NCI-H1048 (cell line): ENCODE measurements around the gene SETD3.

Experiments
- DNase-seq: peaks from one replicate; lab custom pipeline; 2025; lab: John Stamatoyannopoulos, UW

The SETD3 gene

DNA sequence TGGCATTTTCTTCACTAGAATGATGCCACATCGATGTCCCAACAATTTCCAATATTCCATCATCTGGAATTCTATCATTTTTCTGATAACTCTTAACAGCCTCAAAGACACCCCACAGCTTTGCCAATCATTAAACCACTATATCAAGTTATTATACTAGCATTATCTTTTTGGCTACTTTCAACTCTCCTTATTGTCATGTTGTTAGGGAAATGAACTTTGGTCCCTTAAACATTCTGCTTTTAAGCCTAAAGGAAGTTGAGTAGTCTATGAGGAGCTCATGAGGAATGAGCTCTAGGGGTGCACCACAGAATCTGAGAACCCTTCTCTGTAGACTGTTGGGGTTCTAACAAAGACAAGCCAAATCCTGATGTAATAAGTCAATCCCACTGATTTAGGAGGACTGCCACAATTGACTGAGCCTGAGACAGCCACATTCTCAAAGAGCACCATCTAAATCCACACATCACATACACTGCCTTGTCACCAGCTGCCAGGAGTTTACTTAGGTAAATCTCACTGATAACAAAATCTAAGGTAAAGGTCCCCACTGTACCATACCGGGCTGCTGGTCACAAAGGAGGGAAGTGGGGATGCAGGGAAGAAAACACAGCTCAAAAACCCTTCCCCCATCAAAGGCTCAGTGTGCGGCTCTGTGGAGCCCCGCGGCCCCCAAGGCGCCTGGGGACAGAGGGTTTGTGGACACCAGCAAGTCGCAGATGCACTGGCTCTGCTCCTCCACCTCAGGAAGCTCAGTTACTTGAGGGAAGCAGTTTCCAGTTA is 58.2 kb downstream of the SETD3 start:
- DNase-seq, result no peak

DNA sequence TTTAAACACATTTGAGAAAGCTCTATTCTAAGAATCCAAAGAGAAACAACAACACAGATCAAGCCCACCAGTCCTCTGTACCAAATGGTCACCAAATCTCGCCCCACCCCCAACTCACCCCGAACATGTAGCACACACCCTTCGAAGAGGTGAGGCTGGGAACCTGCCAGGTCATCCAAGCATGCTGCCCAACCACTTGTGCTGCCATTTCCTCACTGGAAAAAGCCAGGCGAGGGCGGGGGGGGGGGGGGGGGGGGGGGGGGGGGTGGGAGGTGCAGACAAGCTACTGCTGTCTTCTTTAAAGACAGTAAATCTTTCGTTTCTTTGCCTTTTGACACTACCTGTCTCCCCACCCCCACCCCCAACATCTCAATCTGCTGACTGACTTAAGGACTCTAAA is 59.9 kb downstream of the SETD3 start:
- DNase-seq, result no peak

DNA sequence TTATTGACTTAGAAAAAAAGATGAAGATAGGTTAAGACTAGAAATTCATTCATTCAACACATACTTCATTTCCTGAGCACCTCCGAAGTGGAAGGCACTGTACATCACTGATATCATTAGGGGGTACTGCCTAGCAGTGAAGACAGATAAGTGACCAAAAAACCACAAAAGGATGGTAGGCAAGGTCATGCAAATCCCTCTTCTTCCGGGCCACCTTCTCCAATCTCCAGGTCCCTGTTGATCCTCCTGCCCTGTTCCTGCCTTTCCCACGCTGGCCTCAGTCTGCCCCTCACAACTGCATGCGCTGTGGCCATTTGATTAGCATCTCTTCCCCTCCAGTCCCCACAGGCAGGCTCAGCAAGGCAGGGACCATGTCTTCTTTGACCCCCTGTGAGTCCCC is 60.8 kb downstream of the SETD3 start:
- no peak for DNase-seq

DNA sequence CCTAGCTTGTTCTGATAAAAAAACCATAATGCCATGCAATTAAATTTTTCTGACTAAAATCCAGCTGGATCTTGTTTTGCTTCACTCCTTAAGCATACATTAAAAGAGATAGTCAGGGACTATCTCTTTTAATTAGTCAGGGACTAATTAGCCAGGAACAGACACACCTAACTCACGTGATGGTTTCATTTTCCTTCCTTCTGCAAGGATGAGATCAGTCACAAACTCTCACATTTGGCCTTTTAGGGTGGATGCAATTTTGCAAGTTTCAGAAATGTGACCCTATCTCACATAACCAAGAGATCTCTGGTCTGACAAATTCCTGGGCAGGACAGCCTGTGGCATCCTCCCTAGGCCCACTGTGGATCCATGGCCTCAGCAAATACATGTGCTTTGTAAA is 62.4 kb downstream of the SETD3 start:
- no peak for DNase-seq

GRCh38 chr14:99416909-99417308 is 63.8 kb downstream of the SETD3 start:
- no peak for DNase-seq

DNA sequence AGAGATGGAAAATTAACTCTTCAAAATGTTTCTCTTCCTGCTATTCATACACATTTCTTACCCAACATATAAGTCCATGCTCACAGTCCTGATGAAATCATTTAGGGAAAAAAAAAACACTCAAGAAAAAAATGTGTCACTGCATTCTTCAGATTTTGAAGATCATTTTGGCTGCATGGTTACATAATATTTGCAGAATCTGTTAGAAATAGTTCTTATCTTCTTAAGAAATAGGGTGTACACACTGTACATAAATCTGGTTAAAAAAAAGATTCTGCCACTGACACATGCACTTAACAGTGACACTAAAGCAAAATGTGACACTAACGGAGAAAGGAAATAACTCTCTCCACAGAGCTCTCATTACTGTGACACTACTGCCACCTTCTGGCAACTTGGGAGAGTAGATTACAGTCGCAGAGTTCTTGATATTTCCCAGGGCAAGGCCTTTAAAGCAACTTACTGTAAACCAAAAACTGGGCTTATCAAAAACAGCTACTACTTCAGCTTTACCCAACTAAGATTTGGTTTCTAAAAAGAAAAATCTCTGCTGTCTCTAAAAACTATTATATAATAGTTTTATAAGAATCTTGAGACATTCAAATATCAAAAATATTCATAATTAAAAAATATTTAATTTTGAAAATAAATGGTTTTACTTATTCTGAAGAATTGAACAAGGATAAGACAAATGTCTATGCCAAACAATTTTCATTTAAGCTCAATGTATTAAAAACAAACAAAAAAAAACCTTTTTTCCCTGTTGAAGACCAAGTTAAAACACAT is 65.0 kb downstream of the SETD3 start:
- peak; percentile 34 for DNase-seq

DNA sequence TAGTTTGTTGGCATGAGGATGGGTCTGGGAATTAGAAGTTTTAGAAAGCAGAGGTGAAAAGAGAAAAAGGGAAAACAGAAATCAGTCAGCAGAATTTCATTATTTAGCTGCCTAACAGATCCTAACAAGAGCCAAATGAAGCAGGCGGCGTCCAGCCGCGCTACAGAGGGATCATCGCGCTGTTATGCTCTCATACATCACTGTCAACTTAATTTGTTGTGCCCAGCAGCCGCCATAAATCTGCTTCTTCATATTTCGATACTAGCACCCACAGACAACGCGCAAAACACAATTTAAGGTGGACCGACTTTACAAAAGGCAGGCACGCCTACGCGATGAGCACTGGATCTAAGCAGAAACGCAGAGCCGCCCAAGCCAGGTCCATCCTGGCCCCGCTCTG is 66.7 kb downstream of the SETD3 start:
- no peak for DNase-seq

DNA sequence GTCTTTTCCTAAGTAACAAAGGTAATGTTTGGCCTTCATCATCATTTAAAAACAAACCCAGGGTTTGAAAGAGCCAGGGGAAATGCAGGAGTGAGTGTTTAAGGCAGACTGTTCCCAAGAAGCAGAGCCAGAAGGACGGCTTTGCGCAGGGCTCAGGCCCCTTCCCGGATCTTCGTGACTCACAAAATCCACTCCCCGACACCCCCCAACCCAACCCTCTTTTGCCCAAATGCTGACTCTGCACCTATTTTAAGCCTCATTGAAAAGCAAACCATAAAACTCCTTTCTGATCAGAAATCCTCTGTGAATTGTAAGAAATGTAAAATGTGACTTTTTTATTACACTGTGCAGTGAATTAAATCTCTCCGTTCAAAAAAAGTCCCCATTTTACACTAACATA is 67.5 kb downstream of the SETD3 start:
- DNase-seq, result no peak

GRCh38 chr14:99412117-99413061 is 68.3 kb downstream of the SETD3 start:
- no peak for DNase-seq

- DNase-seq, result no peak
Observed at GRCh38 chr14:99410019-99410418, 70.6 kb downstream of the SETD3 start.

DNA sequence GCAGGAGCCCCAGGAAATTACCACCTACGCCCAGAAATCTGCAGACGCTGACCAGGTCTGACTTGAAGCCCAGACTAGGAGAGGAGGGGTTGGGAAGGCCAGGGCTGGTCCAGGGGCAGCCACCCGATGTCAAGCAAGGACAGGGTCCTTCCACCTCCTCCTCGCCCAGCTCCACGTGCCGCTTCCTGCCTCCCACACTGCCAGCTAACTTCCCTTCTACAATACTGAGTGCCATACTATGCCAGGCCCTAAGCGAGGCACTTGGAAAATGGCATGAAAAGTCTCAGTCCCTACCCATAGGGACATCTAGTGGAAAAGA is 71.7 kb downstream of the SETD3 start:
- DNase-seq, result no peak

DNA sequence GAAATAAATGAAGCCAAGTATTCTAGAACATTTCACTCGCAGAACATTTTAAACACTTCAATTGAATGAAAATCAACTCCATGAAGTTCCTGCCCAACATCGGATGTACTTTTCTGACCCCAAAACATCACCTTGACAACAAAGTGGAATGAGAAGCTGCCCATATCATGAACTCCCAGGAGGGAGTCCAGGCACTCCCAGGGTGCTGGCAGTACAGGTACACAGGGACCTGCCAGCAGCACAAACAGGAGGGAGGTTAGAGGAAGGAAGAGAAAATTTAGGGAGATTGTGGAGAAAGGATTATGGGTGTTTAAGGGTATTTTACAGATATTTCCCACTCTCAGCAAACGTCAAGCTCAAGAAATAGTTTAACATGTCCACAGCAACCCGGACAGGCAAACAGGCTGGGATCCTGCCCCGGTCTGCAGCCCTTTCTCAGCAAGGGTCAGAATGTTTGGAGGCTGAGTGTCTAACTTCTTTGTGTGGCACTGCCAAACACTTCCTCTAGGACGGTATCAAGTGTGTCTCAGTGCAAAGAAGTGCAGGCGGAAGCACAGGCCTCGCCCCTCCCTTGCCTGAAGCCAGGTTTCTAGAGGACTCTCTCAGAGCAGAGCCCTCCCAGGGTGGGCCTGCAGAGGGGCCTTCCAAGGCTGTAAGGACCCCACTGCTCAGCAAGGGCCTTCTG is 72.2 kb downstream of the SETD3 start:
- DNase-seq, result no peak

- DNase-seq, result no peak
Observed at GRCh38 chr14:99407416-99407815, 73.2 kb downstream of the SETD3 start.

- DNase-seq, result no peak
Observed at GRCh38 chr14:99402950-99403349, 77.7 kb downstream of the SETD3 start.

DNA sequence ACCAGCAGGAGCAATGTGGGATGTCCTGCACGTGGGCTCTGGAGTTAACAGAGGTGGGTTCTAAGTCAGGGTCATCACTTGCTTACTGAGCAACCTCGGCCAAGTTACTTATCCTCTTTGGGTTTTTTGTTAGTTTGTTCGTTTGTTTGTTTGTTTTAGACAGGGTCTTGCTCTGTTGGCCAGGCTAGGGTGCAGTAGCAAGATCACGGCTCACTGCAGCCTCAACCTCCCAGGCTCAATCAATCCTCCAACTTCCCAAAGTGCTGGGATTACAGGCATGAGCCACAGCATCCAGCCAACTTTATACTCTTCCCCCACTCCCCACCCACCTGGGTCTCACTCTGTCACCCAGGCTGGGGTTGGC is 78.4 kb downstream of the SETD3 start:
- no peak for DNase-seq

- DNase-seq, result no peak
Observed at GRCh38 chr14:99401621-99402284, 78.9 kb downstream of the SETD3 start.

GRCh38 chr14:99401211-99401610 is 79.4 kb downstream of the SETD3 start:
- no peak for DNase-seq

DNA sequence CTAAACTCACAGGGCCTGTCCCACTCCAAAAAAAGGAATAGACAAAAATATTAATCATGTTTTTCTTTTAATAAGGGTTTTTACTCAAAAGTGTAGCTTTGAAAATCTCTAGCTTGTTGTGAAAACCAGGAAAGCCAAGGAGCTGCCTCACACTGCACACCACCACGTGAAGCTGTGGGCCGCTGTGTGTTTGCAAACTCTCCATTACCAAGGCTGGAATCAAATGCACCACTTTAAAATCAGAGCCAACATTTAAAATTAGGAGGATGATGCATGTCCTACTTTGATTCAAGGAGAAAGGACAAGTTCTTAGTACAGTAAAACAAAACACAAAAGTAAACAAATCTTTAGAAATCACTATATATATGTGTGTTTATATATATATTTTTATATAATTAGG is 83.0 kb downstream of the SETD3 start:
- DNase-seq, result no peak

DNA sequence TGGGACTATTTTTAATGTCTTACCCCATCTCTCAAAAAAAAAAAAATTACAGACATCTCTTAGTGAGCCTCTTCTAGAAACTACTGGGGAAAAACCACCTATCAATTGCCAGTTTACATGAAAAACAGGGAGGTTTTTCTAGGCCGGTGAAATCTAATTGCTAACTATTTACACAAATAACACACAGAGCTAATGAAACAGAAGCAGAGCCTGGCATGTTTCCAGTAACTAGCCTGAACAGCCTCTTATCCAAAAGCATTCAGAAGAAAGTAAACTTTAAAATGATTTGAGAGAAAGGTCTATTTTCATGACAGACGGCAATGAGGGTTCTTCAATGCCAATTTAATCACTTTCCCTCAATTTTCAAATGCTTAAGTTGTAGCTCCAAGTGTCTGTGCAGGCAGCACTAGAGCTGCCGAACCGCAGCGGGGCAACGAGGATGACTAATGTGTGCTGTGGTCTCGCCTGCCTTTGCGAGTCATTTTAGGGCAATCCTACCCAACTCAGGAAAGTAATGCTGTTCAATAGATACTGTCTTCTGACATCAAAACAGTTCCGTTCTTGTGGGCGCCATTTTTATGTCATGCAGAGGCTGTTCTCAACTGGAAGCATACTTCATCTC is 84.6 kb downstream of the SETD3 start:
- DNase-seq, result no peak

- no peak for DNase-seq
Observed at GRCh38 chr14:99394602-99395156, 86.0 kb downstream of the SETD3 start.
